NCI-H1694 (cell line): ENCODE data around the gene RNPEP.
"Not testable (repeated sequence)": the region's sequence is repeated elsewhere in the genome, so short reads cannot be mapped to it uniquely, and the experiment has no call there.

Experiments used
- DNase-seq: peaks from one replicate; lab custom pipeline; 2025; lab: John Stamatoyannopoulos, UW

Gene RNPEP

GRCh38 chr1:201982623-201983379, at the start of gene RNPEP:
TSS of gene RNPEP (plus strand) at chr1:201982648. CDS start at chr1:201982667, 19 bp downstream.
- no peak for DNase-seq

DNA sequence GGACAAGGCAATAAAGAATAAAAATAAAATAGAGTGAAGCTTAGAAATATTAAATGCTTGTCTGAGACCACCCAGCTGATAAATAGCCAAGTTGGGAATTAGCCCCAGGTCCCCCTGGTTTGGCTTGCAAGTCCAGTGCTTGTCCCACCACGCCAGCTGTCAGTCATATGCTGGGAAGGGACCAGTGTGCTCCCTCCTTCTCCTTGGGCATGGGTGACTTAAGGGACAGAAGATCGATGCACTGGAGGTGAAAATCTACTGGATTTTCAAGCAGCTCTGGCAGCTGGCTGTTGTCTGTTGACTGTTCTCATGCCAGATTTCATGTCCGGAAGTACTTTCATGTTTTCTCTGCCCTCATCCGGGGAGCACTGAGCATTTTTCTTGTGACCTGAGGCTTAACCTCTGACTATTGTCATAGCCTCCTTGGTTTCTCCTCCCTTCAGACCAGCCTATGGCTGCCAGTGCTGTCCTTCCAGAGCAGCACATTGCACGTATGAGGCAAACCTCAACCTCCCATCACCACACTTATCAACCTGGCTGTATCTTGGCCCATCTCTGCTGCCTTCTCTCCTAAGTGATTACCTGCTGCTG, 48.5 kb upstream of the RNPEP start:
- DNase-seq = no peak

- DNase-seq = no peak
These were observed 44.7 kb upstream of the RNPEP start for GRCh38 chr1:201937624-201938213.

DNA sequence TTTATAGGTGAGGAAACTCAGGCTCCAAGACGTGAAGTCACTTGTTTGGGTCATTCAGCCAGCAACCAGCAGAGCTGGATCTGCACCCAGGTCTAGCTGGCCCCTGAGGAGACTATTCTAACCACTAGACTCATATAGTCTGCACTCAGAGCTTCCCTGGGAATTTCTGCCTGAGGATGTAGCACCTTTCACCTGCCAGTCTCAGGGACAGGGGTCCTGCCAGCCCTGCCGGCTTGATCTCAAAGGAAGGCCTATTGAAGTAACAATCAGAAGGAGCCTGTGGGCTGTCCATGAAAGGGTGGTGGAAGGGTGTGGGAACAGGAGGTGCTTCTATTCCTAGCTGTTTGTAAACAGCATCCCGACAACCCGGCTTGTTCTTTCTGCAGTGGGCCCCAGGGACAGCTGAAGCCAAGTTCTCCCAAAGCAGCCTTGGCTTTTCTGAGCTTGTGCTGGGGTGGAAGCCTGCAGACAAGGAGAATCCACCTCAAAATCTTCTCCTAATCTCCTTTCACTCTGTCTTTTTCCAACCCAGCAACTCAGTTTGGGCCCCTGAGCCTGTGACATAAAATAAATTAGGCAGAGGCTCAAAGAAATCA, 43.9 kb upstream of the RNPEP start:
- DNase-seq = no peak

GRCh38 chr1:201939148-201939547, 43.3 kb upstream of the RNPEP start:
- DNase-seq = no peak

DNA sequence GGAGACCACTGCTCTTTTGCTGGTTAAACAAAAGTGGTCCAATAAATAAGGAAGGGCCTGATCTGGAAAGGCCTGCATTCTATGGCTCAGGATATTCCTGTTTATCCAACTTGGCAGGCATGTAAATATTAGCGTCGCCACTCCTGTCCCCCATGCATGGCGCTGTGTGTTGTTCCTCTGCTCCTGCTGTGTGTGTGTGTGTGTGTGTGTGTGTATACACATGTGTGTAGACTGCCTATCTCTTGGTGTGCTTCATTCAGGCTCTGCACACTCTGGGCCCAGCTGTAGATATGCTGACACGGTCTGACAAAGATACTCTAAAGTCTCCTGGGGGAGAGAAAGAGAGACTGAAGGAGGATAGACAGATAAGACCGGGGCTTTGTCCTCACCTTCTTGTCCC, 42.9 kb upstream of the RNPEP start:
- DNase-seq = no peak

DNA sequence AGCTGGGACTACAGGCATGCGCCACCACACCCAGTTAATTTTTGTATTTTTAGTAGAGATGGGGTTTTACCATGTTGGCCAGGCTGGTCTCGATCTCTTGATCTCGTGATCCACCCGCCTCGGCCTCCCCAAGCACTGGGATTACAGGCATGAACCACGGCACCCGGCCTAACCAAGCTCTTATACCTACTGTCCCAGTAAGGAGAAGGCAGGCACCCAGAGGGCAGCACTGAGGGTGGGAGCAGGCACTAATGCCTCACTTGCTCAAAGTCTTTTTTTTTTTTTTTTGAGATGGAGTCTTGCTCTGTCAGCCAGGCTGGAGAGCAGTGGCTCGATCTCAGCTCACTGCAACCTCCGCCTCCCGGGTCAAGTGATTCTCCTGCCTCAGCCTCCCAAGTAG, 42.1 kb upstream of the RNPEP start:
- DNase-seq = not testable (repeated sequence)

- DNase-seq = no peak
These were observed 40.9 kb upstream of the RNPEP start for GRCh38 chr1:201941420-201942128.

GRCh38 chr1:201942129-201942495, 40.3 kb upstream of the RNPEP start:
- DNase-seq = no peak

DNA sequence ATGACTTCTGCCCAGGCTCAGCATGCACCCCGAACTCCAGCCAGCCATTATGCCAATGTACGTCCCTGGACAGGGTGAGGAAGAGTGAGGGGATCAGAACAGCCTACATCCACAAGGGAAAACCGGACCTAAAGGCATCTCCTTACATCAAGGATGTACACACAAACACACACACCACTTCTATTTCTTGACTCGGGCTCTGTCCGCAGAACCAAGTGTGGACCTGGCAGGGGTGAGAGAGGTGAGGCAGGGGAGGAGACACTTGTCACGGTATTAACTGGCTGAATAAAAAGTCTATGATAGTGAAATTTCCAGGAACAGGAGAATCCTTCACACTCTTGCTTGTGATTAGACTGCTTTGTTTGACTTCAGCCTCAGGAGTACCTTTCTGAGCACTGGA, 38.4 kb upstream of the RNPEP start:
- no peak for DNase-seq

DNA sequence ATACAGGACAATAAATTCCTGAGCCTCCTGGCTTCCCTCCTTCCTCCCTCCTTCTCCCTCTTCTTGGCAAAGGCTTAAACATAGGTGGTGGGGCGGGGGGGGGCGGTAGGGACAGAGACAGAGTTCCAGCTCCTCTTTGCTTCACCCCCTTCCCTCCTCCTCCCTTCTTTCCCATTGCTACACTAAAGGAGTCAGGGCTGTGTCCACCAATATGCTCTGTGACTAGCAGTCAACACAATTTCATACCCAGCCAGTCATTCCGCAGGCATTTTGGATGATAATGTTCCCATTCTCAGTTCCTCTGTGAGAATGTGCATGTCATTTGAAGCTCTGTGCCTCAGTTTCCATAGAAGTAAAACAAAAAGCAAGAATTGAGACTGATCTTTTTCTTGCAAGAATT, 37.8 kb upstream of the RNPEP start:
- no peak for DNase-seq

GRCh38 chr1:201945157-201945556, 37.3 kb upstream of the RNPEP start:
- DNase-seq = no peak

DNA sequence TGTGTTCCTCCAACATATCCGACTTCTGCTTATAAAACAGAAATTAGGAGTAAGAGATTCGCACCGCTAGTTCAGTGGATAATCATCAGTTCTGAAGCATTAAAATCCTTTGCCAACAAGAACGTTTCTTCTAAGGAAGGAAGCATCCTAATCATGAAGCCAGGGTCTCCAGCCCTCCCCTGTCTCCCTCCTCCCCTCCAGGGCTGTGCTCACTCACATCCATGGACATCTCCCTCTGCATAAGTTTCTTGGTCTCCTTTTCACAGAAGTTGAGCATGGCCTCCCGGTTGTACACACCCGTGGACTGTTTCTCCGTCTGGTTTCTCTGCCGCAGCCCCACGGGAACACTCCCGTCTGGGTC, 36.6 kb upstream of the RNPEP start:
- DNase-seq = no peak

DNA sequence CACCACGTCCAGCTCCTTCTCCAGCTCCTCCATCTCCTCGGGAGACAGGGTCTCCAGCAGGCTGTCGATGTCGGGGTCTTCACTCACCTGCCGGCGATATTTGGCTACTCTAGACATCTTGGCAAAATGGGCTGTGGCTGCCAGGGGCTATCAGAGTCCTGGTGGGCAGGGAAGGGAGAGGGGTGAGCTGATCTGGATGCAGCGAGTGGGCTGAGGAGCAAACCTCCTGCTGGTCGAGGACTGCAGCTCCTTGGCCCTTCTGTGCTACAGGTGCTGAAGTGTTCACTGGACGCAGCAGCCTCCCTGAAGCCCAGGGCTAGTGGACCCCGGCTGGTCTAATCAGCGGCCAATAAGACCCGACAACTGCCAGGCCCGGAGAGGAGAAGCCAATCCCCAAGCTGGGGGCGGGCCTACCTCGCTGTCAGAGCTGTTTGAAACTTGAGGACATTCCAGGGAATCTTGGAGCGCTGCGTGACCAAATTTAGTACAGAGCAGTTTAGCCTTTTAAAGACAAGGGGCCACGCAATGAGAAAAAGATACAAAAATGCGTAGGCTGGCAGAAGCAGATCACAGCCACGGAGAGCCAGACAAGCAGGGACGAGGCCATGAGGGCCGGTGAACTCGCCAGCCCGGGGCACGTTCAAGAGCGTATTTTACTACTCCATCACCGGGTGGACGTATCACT, 36.1 kb upstream of the RNPEP start, which contains the start of gene LMOD1:
TSS of gene LMOD1 (minus strand) at position 325 of the 685 bp plus-strand sequence. CDS start at position 117, 208 bp downstream.
- DNase-seq = no peak

GRCh38 chr1:201947697-201948008, 34.8 kb upstream of the RNPEP start:
- no peak for DNase-seq

- no peak for DNase-seq
These were observed 33.0 kb upstream of the RNPEP start for GRCh38 chr1:201949491-201949890.

GRCh38 chr1:201954263-201955008, 28.0 kb upstream of the RNPEP start:
- DNase-seq = no peak

DNA sequence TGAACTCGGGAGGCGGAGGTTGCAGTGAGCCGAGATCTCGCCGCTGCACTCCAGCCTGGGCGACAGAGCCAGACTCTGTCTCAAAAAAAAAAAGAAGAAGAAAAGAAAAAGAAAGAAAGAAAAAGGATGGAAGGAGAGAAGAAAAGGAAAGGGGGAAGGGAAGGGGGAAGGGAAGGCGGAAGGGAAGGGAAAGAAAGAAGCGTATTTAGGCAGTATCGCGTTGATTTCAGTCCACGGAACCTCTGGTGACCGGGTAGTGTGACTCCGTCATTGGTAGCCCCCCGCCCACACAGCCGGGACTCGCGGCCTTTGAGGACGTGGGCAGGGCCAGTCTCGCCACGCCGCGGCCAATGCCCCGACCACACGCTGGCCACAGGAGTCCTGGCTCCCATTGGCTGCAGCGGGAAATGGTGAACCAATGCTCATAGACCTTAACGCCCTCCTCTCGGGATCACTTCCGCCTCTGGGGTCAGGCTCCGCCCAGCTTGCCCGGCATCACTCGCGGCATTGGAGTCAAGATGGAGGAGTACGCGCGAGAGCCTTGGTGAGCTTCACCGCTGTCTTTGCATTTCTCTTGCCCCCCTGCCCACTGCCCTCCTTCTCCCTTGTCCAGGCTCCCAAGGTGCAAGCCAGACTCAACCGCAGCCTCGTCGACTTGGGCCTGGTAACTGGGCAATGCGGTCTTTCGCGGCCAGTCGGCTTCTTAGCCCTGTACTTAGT, 27.3 kb upstream of the RNPEP start, which contains the start of gene TIMM17A:
TSS of gene TIMM17A (plus strand) at position 495 of the 720 bp plus-strand sequence. CDS start at position 519, 24 bp downstream.
- DNase-seq = peak; percentile 95

DNA sequence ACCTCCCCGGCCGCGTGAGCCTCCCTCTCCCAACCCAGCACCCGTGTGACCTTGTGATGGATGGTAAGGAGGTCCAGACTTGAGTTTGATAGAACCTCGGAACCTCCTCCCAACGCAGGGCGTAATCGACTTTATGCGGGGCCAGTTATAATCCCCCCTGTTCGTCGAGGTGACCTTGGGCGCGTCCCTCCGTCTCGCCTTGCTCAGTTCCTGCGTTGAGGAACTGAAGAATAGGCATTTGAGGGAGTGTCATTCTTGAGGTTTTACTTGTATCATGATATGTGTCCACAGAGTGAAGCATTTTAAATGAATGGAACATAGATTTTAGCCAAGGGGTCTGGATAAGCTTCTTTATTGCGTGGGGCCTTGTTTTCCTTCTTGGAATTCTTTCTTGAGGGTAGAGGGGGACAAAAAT, 26.7 kb upstream of the RNPEP start:
- DNase-seq = no peak

DNA sequence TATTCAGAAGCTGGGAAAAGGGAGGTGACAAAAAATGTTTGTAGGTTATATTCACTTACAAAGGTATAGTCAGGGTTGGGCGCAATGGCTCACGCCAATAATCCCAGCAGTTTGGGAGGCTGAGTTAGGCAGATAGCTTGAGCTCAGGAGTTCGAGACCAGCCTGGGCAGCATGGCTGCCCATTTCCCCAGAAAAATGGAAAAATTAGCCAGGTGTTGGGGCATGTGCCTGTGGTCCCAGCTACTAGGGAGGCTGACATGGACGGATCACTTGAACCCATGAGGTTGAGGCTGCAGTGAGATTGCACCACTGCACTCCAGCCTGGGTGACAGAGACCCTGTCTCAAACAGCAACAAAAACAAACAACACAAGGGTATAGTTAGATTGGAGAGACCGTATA, 24.1 kb upstream of the RNPEP start:
- no peak for DNase-seq
